Measurements from ENCODE around the gene SOX12. TPM values are rescaled to one million over a fixed set of nuclear protein-coding genes. Genes with fewer than 3 reads are reported as not detected.
A peak's percentile ranks its signal among the peaks of the same experiment; 100 is the strongest.

SOX12 gene
- total RNA-seq, 1 experiment from 2014 or later = 14.7 TPM

- no peak overlapping the region for H3K4me3 ChIP-seq (ENCODE audit: low read depth, low read length)
- H3K27me3 ChIP-seq (replicated peaks; ENCODE audit: control insufficient read depth, insufficient read depth, low read length) = no peaks in the 10 kb centered on the region
- Mint-ChIP-seq H3K4me3 (ENCODE audit: unreplicated experiment) (no peak overlapping the region), H3K36me3 (ENCODE audit: insufficient read depth, unreplicated experiment) (peaks cover 26% of the 10 kb centered on the region), H3K27ac (ENCODE audit: unreplicated experiment) (no peak overlapping the region), H3K27me3 (ENCODE audit: insufficient read depth, unreplicated experiment) (no peaks in the 10 kb centered on the region), H3K9me3 (ENCODE audit: unreplicated experiment) (no peaks in the 10 kb centered on the region), H3K4me1 (ENCODE audit: low read depth, unreplicated experiment) (peaks cover 13% of the 10 kb centered on the region)
- intact Hi-C loops (cut with micrococcal nuclease; ENCODE audit: unreplicated experiment) = no loop called here
- no peaks in the 10 kb centered on the region for H3K36me3 ChIP-seq (ENCODE audit: control insufficient read depth, insufficient read depth, low read length)
- POLR2A ChIA-PET = no interaction called here
- no peak for DNase-seq
- CTCF ChIA-PET = no interaction called here
- no peak for TF ChIP-seq CTCF (IDR thresholded peaks at IDR 0.05; ENCODE audit: insufficient read depth in 1 of 2, low read depth in 1 of 2, low read length in 1 of 2, severe bottlenecking in 1 of 2, unreplicated experiment in 1 of 2)
- BruUV-seq (replicated peaks) = no TSS peak
- H3K4me1 ChIP-seq = peaks cover 28% of the 10 kb centered on the region
- no peaks in the 10 kb centered on the region for H3K9me3 ChIP-seq
Measured at GRCh38 chr20:294602-295001, 30.8 kb upstream of the SOX12 start.

GRCh38 chr20:295804-296203, 29.5 kb upstream of the SOX12 start:
- Mint-ChIP-seq H3K4me1 (ENCODE audit: low read depth, unreplicated experiment) (peaks cover 13% of the 10 kb centered on the region), H3K27ac (ENCODE audit: unreplicated experiment) (no peak overlapping the region), H3K4me3 (ENCODE audit: unreplicated experiment) (peak overlapping the region; percentile 95), H3K9me3 (ENCODE audit: unreplicated experiment) (no peaks in the 10 kb centered on the region), H3K27me3 (ENCODE audit: insufficient read depth, unreplicated experiment) (no peaks in the 10 kb centered on the region), H3K36me3 (ENCODE audit: insufficient read depth, unreplicated experiment) (peaks cover 32% of the 10 kb centered on the region)
- no peak overlapping the region for H3K4me3 ChIP-seq (ENCODE audit: low read depth, low read length)
- ChIA-PET CTCF (no interaction called here), POLR2A (no interaction called here)
- H3K4me1 ChIP-seq = peaks cover 29% of the 10 kb centered on the region
- no peaks in the 10 kb centered on the region for H3K27me3 ChIP-seq (replicated peaks; ENCODE audit: control insufficient read depth, insufficient read depth, low read length)
- BruUV-seq (replicated peaks) = no TSS peak
- intact Hi-C loops (cut with micrococcal nuclease; ENCODE audit: unreplicated experiment) = no loop called here
- no peaks in the 10 kb centered on the region for H3K9me3 ChIP-seq
- TF ChIP-seq CTCF (IDR thresholded peaks at IDR 0.05; ENCODE audit: insufficient read depth in 1 of 2, low read depth in 1 of 2, low read length in 1 of 2, severe bottlenecking in 1 of 2, unreplicated experiment in 1 of 2) = no peak
- no peak for DNase-seq
- H3K36me3 ChIP-seq (ENCODE audit: control insufficient read depth, insufficient read depth, low read length) = peaks cover 4% of the 10 kb centered on the region

- H3K36me3 Mint-ChIP-seq (ENCODE audit: insufficient read depth, unreplicated experiment) = peaks cover 32% of the 10 kb centered on the region
- DNase-seq = peak; percentile 93 to 96
- no peaks in the 10 kb centered on the region for H3K9me3 Mint-ChIP-seq (ENCODE audit: unreplicated experiment)
- intact Hi-C loops (cut with micrococcal nuclease; ENCODE audit: unreplicated experiment) = loop anchor here (1.0 kb wide), 1 partner anchor 28 kb away; the partner anchor contains the start of gene SOX12
- no peaks in the 10 kb centered on the region for H3K27me3 ChIP-seq (replicated peaks; ENCODE audit: control insufficient read depth, insufficient read depth, low read length)
- H3K27me3 Mint-ChIP-seq (ENCODE audit: insufficient read depth, unreplicated experiment) = no peaks in the 10 kb centered on the region
- H3K4me1 Mint-ChIP-seq (ENCODE audit: low read depth, unreplicated experiment) = peaks cover 13% of the 10 kb centered on the region
- peaks cover 19% of the 10 kb centered on the region; the same call in 1 of the 2 replicates for H3K4me1 ChIP-seq
- H3K27ac Mint-ChIP-seq (ENCODE audit: unreplicated experiment) = peak within 1 kb of the TSS; percentile 99
- H3K36me3 ChIP-seq (ENCODE audit: control insufficient read depth, insufficient read depth, low read length) = peaks cover 4% of the 10 kb centered on the region
- POLR2A ChIA-PET = interaction anchor here (0.7 to 2.9 kb wide), 2 partner anchors 27 to 734 kb away, joined by 3 to 12 read pairs; partner anchors contain the start of gene SOX12
- TF ChIP-seq CTCF (IDR thresholded peaks at IDR 0.05; ENCODE audit: insufficient read depth in 1 of 2, low read depth in 1 of 2, low read length in 1 of 2, severe bottlenecking in 1 of 2, unreplicated experiment in 1 of 2) = peak in 1 of 2 experiments; percentile 32
- H3K4me3 ChIP-seq (ENCODE audit: low read depth, low read length) = peak within 1 kb of the TSS; percentile 64
- no peaks in the 10 kb centered on the region for H3K9me3 ChIP-seq
- BruUV-seq (replicated peaks) = TSS peak; percentile 80
- CTCF ChIA-PET = interaction anchor here (0.7 to 0.9 kb wide), 2 partner anchors 12 to 31 kb away, joined by 6 read pairs; no protein-coding TSS in a partner anchor
- H3K4me3 Mint-ChIP-seq (ENCODE audit: unreplicated experiment) = peak within 1 kb of the TSS; percentile 95
Measured at GRCh38 chr20:297098-297924, 28.0 kb upstream of the SOX12 start, which contains the start of gene ZCCHC3. Gene ZCCHC3, plus strand, starts transcription at chr20:297570. Its CDS starts 17 bp downstream, at chr20:297587.

Measured in Caco-2 (cell line).